UCSD-AML1 (cell line): ENCODE measurements around the gene CTSZ.
"Not testable (repeated sequence)": the region's sequence is repeated elsewhere in the genome, so short reads cannot be mapped to it uniquely, and the experiment has no call there.

Source experiments
- DNase-seq: peaks from one replicate; lab custom pipeline; 2025; ENCODE audit not compliant: unreplicated experiment; lab: John Stamatoyannopoulos, UW

Gene CTSZ

DNA sequence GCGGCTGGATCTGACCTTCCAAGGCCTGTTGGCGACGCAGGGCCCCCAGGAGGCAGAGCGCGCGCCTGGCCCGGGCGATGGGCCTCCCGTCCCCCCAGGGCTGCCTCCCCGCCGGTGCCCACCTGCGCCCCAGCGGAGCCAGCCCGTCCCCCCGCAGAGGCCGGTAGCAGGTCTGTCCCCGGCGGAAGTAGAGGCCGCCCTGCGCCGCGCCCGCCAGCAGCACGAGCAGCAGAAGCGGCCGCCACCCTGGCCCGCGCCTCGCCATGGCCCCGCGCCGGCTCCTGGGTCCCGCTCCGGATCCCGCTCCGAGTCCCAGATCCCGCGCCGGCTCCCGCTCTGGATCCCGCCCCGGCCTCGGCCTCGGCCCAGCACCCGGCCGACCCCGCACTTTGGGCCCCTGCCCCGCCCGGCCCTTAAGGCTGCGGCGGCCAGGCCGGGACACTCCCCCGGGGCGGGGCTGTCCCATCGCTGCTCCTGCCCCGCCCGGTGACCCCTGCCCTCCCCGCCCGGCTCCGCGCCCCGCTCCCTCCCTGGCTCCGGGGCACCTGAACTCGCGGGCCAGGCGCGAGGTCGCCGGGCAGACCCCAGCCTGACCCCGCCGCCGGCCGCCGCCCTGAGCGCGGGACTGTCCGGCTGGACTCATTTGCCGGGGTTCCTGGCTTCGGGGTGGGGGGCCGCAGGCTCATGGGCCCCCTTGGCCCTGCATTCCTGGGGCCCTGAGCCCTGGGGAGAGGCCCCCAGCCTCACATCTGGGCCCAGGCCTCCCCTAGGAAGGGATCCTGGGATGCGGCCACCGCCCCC, at the start of gene CTSZ:
TSS of gene CTSZ (minus strand) at position 391 of the 801 bp plus-strand sequence. CDS start at position 265, 126 bp downstream.
- peak; percentile 61 for DNase-seq

DNA sequence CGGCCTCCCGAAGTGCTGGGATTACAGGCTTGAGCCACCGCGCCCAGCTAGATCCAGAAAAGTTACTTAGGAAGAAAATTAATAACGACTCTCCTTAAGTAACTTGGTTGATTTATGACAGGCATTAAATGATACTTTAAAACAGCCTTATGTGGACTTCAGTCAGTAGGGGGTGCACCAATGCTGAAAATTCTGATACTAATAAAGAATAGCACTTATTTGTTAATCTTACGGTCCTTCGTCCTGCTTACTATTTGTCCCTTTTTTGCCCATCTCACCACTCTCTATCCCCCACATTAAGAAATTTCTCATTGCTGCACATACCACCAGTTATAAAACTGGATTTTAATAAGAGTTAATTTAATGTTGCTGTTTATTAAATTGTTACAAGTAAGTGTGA, 48.2 kb upstream of the CTSZ start:
- no peak for DNase-seq

DNA sequence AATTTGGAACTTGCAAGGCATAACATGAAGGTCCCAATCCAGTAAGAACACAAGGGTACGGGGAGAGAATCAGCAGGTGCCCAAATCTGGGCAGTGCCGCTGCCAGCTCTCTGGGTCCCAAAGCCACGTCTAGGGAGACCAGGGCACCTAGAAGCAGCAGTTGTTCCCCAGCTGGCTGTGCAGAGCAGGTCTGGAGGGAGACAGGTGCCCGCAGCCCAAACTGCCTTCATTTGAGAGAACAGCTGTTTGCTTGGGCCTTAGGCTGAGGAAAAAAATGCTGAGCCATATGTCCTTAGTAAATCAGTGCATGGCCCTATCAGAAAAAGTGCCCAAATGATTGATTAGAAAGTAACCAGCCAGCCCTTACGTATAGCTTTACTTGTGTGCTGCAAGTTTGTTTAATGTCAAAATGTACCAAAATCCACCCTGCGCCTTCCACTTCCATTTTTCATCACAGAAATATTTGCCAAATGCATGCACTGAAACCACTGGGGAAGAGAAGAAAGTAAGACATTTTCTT, 44.7 kb upstream of the CTSZ start:
- DNase-seq = no peak

DNA sequence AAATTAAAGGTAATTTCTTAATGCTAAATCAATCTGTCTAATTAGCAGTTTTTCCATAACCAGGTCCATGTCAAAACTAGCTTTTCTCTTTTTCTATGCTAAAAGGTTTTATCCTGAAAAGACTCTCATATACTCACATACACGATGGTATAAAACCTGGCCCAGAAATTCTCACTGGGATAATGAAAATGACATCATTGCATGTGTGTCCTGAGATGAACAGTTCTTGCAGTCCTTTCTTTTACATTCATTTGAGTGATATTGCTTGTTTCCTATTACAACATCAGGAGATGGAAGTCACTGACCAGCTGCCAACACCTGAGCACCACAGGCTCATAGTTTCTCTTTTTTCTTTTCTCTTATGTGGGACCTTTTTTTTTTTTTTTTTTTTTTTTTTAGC, 43.4 kb upstream of the CTSZ start:
- no peak for DNase-seq

DNA sequence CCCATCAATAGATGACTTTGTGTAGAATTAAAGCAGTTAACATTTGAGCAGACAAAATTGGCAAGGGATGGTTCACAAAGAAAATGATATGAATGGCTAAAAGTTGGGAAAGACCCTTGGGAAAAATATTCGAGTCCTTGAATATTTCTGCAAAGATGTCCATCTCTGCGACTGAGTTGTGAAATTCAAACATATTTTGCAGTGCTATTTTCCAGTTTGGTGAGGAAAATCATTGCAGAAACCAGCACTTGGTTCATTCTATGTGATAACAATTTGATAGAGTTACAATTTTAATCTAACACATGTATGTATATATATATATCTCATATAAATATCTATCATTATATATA, 41.6 kb upstream of the CTSZ start:
- DNase-seq = no peak

DNA sequence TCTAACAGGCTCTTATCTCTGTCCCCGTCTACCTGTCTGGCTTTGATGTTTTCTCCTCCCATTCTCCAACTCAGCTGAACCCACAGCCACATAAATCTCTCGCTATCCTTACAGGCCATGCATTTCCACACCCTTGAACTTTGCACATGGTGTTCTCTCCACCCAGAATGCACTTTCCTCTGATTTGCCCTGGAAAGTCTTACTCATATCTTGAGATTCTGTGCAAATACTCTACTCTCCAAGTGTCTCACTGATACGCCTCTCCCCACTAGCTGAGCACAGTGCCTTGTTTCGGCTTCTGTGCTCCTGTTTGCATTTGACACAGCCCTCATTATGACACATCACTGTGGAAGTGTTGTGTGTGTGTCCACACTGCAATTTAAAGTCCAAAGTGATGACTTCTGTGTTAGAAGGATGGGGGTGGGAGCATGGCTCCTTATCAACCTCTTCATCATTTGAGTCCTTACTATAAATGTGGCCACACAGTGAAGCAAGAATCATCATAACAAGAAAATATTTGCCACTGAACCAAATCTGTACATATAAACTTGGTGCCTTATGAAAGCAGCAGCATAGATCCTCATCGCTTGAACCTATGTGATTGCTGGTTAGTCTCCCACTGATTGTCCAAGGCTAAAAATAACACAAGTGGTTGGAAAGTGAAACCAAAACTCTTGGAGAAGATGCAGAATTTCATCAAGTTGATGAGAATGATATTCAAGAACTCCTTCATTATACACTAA, 41.1 kb upstream of the CTSZ start:
- no peak for DNase-seq

DNA sequence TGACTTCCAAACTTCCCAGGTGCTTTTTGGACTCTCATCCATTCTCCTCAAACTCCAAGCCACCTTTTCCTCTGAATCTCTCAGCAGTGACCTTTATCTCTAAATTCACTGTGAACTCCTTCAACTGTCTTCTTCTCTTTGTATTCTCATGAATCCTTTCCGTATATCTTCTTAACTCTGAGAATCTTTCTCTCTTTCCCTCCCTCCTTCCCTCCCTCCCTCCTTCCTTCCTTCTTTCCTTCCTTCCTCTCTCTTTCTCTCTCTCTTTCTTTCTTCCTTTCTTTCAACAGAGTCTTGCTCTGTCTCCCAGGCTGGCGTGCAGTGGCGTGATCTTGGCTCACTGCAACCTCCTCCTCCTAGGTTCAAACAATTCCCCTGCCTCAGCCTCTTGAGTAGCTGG, 39.8 kb upstream of the CTSZ start:
- DNase-seq = no peak

DNA sequence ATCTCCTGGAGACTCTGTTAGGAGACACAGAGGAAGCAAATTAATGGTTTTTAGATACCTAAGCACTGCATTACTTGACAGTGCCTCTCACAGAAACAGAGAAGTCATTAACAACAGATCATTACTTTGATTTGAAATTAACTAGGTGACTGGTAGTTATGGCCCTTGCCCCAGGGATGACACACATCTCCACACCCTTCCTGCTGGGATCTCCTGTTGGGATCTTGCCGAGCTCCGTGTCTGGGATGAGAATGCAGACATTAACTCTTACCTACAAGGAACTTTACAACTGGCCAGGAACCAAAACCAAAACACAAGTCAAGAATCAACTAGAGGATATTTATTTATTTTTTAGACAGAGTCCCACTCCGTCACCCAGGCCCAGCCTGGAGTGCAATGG, 37.7 kb upstream of the CTSZ start:
- DNase-seq = no peak

DNA sequence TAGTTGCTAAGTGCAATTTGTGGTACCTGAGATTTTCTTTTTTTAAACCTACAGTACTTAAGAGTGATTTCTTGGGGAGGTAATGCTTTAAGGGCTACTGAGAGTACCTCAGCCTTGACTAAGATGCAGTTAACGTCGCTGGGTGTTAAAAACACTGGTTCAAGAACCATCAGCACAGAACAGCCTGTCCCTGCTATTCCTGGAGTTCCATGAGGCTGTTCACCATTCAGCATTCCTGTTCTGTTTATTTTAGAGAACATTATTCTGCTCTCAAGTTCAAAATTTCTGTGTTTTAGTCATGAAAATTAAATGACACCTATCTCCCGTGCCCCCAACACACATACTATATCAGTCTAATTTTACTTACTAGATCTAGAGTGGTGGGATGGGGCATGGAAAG, 37.2 kb upstream of the CTSZ start:
- no peak for DNase-seq

DNA sequence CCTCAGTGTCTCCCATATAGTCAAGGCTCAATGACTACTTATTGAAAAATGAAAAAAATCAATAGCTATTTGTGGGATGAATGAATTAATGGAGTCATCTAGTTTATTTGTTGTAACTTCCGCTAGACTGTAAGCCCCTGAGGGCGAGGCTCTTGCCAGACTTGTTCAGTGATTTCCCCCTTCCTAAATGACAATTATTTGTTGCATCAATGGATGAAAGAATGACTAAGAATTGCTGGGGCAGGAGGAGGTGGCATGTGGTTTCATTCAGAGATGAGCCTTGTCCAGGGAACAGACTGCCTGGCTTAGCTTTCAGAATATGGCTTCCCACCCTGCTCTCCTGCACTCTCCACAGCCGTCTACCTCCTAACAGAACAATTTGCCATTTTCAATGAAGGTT, 36.6 kb upstream of the CTSZ start:
- DNase-seq = no peak

DNA sequence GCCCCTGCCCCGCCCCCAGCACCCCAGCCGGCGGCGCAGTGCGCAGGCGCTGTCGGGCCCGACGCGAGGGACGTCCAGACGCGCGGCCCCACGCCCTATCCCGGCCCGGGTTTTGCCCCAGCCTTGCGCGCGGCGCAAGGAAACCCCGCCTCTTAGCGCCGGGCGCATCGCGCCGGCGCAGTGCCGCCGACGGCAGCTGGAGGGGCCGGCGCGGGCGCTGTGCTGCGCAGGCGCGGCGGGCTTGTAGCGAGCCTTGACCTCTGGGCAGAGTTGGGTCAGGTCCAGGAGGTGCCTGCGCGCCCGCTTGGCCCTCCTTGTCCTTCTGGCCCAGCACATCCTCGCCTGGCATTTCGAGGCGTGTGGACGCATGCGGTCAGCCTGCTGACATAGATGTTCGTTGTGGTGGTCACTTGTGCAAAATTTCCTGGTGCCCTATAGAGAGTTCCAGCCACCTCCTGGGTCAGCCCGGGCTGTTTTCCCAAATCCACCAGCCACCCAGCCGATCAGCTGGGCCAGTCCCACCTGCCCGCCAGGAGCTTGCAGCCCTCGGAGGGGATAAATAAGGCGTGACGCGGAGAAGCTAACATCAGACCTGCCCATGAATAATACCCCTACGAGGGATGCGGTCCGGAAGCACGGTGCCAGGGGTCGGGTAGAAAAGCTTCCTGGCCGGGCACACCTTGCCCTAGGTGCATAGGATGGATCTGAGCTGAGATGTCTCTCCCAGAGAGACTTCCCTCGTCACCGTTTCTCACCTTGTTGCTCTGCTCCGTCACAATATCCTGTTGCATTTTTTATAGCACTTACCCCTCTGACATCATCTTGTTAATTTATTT, 36.0 kb upstream of the CTSZ start:
- DNase-seq = peak; percentile 97

DNA sequence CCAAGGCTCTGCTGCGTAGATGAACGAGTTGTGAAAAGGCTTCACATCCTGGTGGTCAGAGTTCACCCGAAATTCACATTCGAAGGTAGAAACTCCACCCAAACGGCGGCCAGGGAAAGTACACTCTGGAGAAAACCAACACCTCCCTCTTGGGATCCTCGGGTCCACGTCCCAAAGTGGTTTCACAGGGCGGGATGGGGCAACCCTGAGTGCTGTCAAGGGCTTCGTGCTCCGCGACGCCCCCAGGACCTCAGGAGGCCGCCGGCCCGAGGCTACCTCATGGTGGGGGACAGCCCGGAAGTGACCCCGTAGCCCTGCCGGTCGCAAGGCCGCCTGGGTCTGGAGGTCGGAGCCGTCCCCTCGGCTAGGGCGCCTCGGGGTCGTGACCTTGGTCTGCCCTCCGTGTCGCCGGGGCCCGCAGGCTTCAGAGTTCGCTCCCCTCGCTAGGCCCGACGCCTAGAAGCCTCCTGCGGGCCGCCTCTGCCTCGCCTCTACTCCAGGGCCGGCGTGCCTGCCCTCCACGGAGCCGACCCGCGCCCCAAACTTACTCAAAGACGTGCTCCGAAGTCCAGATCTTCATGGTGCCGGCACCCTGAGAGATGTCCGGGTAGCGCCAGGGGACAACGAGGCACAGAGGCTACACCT, 35.2 kb upstream of the CTSZ start, which contains the start of gene PRELID3B:
TSS of gene PRELID3B (minus strand) at position 636 of the 645 bp plus-strand sequence. CDS start at position 580, 56 bp downstream.
- no peak for DNase-seq

DNA sequence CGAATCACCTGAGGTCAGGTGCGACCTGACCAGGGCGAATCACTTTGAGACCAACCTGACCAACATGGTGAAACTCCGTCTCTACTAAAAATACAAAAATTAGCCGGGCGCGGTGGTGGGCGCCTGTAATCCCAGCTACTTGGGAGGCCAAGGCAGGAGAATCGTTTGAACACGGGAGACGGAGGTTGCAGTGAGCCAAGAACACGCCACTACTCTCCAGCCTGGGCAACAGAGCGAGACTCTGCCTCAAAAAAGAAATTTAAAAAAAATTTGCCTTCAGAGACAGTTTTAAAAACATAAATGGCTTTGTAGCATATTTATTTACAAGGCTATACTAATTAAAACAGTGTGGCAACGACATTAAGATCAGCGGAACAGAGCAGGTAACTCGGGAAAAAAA, 34.4 kb upstream of the CTSZ start:
- not testable (repeated sequence) for DNase-seq

DNA sequence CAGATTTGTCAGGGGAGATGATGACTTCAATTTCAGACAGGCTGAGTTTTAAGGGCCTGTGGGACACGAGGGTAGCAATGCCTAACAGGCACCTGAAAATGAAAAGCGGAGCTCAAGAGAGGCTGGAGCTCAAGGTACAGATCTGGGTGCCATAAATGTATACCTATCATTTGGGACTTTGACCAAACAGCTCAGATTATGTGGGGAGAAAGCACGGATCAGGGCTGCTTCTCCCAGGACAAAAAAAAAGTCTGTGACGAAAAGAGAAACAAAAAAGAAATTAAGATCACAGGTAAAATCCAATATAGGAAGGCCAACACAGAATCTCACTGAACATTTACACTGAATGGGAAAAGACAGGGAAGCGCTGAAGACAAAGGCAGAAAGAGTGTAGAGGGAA, 33.6 kb upstream of the CTSZ start:
- no peak for DNase-seq

DNA sequence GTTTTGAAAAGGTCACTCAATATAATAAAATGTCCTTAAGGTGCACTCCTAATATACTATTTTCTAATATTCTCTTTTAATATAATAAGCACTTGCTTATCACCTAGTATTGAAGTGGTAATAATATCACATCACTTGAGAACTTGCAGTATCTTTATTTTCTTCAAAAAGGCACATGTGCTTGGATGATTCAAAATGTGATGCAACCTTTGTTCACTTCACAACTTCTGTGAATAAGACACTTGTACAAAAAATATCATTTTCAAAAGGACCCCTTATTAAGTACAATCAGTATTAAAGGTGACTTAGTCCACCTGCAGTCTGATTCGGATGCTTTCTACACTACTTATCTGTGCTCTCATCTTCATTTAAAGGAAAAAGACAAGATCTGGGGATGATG, 32.2 kb upstream of the CTSZ start:
- DNase-seq = no peak

DNA sequence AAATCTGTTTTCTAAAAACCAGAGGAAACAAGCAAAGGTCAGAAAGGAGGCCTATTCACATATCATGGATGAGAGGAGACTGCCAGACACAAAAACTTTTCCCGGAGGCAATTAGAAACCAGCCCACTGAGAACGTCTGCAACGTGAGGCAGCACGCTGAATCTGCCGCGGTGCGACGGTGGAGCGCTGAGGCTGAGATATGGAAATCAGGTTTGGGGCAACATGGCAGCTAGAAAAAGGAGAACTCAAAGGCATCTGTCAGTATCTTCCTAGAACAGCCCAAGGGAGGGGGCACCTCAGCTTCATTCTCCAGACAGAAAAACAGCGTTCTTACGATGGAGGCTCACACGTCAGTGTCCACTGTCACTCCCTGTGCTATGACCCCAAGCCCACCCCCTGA, 30.3 kb upstream of the CTSZ start:
- DNase-seq = no peak

DNA sequence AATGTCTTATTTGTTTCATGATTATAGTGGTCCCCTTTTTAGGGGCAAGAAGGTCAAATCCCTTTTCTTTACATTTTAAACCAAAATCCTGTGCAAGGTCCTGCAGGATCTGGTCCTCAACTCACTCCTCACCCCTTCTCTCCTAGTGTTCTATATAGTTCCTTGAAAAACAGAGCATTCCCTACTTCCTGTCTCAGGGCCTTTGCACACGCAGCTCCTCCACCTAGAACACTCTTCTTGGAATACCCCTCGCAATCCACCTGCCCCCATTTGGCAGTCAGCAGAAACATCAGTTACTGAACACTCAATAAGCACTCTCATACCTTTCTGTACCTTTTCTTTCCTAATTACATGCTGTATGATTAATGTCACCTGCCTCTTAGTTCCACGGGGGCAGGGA, 28.3 kb upstream of the CTSZ start:
- DNase-seq = no peak

DNA sequence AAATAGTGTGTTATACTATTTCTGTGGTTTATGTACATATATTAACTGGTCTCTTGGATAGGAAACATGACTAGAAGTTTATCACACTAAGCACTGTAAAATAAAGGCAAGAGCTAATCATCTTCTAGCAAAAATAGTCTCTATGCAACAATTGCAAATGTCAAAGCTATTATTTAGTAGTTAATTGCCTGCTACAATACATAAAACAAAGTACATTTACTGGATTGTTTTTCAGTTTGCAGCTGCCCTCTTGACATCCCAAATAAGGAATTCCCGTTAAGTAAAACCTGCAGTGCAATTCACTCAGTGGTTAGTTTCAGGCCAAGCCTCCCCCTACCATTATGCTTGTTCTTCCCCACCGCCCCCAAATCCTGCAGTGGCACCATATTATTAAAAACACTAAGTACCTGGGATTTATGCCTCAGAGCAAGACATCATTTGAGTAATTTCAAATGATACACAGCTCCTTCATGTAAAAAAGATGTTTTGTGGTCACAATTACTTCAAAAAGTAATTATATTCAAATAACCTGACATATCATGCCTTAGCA, 26.6 kb upstream of the CTSZ start:
- no peak for DNase-seq

DNA sequence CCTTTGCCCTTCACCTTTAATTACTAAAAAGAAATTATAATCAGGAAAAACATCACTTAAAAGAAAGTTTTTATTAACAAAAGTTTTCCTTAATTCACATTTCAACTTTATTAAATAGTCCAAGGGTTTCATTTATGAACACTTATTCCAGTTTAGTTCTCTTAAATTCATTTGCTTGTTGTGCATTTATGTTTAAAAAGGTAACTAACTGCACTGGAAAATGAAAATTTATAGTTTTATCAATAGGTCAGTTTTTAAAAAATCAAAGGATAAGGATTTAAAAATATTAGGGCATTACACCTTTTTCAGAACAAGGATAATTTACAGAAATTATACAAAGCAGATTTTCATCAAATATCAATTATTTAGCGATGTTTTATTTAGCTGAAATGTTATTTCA, 26.0 kb upstream of the CTSZ start:
- DNase-seq = no peak

DNA sequence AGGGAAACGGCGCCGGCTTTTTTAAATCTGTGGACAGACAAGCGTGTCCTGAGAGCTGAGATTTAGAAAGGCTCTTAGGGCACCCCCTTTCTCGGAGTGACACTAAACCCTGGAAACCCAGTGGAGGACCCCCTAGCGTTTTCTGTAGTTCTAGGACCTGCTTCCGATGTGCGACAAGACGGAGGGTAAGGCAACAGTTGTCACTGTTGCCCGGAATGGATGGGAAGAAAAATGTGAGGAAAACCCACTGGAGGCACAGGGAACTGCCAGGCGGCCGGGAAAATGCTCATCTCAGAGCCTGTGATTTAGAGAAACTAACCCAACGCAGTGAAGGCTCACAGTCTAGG, 25.6 kb upstream of the CTSZ start:
- DNase-seq = no peak
